SK-N-MC (cell line): ENCODE results near the gene LRRC32.
"Not testable (repeated sequence)": the region's sequence is repeated elsewhere in the genome, so short reads cannot be mapped to it uniquely, and the experiment has no call there.

Experiments
- DNase-seq: peaks from one replicate; pipeline ENCODE4 v3.0.0-alpha.2; 2011; ENCODE audit warnings: low read depth, low spot score
- H3K27ac ChIP-seq: fragments of 200-600 bp; sonication (generic); 2 replicates; pipeline ENCODE4 v1.5.1; 2016; ENCODE audit warnings: mixed run types
- H3K36me3 ChIP-seq: fragments of 200-600 bp; sonication (generic); 2 replicates; pipeline ENCODE4 v1.6.1; 2017; ENCODE audit warnings: antibody characterized with exemption, low read length, mixed read lengths; ENCODE audit not compliant: insufficient read depth
- H3K4me3 ChIP-seq: fragments of 200-600 bp; sonication (generic); 2 replicates; pipeline ENCODE4 v1.5.1; 2016
- H3K9ac ChIP-seq: fragments of 200-600 bp; sonication (generic); 2 replicates; pipeline ENCODE4 v1.8.0; 2017; ENCODE audit warnings: mixed run types, mixed read lengths; ENCODE audit not compliant: insufficient read length
- H3K9me3 ChIP-seq: fragments of 200-600 bp; sonication (generic); 2 replicates; pipeline ENCODE4 v1.6.1; 2017; ENCODE audit warnings: low read depth, mild to moderate bottlenecking, antibody characterized with exemption, low read length, moderate library complexity, mixed read lengths
- EZH2 ChIP-seq: fragments of 200-600 bp; sonication (generic); IDR thresholded peaks from one replicate; pipeline ENCODE4 v1.6.1; 2017; ENCODE audit warnings: antibody characterized with exemption
- FOXP2 ChIP-seq: optimal IDR thresholded peaks from 2 replicates; pipeline ENCODE3; 2011; ENCODE audit warnings: mild to moderate bottlenecking, moderate library complexity; ENCODE audit not compliant: insufficient read depth; ENCODE audit errors: extremely low read length, control extremely low read depth
- POLR2AphosphoS5 ChIP-seq: IDR thresholded peaks from 2 replicates; pipeline ENCODE4 v1.6.1; 2012; ENCODE audit warnings: mild to moderate bottlenecking, low read depth, low read length, borderline replicate concordance

The LRRC32 gene

GRCh38 chr11:76621868-76622267 lies 48.7 kb downstream of the LRRC32 start:
- H3K36me3 ChIP-seq, result no peaks in the 10 kb centered on the region
- no peak overlapping the region for H3K4me3 ChIP-seq
- TF ChIP-seq FOXP2 (no peak), POLR2AphosphoS5 (no peak), EZH2 (no peak)
- no peak overlapping the region for H3K27ac ChIP-seq
- DNase-seq, result no peak
- H3K9ac ChIP-seq, result no peak overlapping the region
- H3K9me3 ChIP-seq, result no peaks in the 10 kb centered on the region

- Histone ChIP-seq H3K9ac (no peak overlapping the region), H3K27ac (no peak overlapping the region), H3K4me3 (no peak overlapping the region), H3K9me3 (no peaks in the 10 kb centered on the region), H3K36me3 (no peaks in the 10 kb centered on the region)
- no peak for TF ChIP-seq POLR2AphosphoS5
- no peak for TF ChIP-seq EZH2
- TF ChIP-seq FOXP2, result no peak
- DNase-seq, result no peak
Observed at GRCh38 chr11:76621466-76621865, 49.1 kb downstream of the LRRC32 start.

DNA sequence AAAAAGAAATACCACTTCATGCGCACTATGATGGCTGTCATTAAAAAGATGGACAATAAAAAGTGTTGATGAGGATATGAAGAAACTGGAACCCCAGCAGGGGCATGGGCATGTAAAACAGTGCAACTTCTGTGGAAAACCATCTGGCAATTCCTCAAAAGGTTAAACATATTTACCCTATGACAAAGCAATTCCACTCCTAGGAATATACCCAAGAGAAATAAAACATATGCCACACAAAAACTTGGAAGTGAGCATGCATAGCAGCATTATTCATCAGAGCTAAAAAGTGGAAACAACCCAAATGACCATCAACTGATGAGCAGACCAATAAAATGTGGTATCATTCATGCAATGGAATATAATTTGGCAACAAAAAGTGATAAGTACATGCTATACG lies 50.1 kb downstream of the LRRC32 start:
- Histone ChIP-seq H3K27ac (no peak overlapping the region), H3K36me3 (no peaks in the 10 kb centered on the region), H3K4me3 (no peak overlapping the region), H3K9ac (no peak overlapping the region), H3K9me3 (no peaks in the 10 kb centered on the region)
- DNase-seq, result no peak
- no peak for TF ChIP-seq POLR2AphosphoS5
- no peak for TF ChIP-seq EZH2
- TF ChIP-seq FOXP2, result no peak

DNA sequence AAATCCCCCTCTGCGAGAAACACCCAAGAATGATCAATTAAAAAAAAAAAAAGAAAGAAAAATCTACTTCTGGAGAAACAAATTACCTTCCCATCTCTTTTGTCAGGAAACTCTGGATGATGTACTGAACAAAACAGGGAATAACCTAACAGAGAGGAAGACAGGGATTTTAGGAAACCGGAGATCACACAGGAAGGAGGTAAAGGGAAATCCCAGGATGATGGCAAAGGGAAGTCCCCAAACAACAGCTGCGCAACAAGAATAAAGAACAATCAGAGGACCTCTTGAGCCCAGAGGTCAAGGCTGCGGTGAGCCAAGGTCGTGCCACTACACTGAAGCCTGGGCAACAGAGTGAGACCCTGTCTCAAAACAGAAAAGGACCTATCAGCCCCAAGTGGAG lies 50.7 kb downstream of the LRRC32 start:
- H3K4me3 ChIP-seq, H3K9me3 ChIP-seq, DNase-seq, H3K36me3 ChIP-seq, H3K9ac ChIP-seq, H3K27ac ChIP-seq: not testable (repeated sequence)

GRCh38 chr11:76617553-76618265 lies 52.8 kb downstream of the LRRC32 start:
- no peak for DNase-seq
- Histone ChIP-seq H3K9ac (no peak overlapping the region), H3K27ac (no peak overlapping the region), H3K4me3 (no peak overlapping the region), H3K36me3 (no peaks in the 10 kb centered on the region), H3K9me3 (no peaks in the 10 kb centered on the region)
- TF ChIP-seq EZH2, result no peak
- TF ChIP-seq FOXP2, result no peak
- no peak for TF ChIP-seq POLR2AphosphoS5

GRCh38 chr11:76616676-76617552 lies 53.6 kb downstream of the LRRC32 start:
- no peak overlapping the region for H3K27ac ChIP-seq
- no peak for DNase-seq
- no peak for TF ChIP-seq EZH2
- no peak for TF ChIP-seq FOXP2
- no peak for TF ChIP-seq POLR2AphosphoS5
- no peaks in the 10 kb centered on the region for H3K36me3 ChIP-seq
- no peak overlapping the region for H3K9ac ChIP-seq
- H3K4me3 ChIP-seq, result no peak overlapping the region
- no peaks in the 10 kb centered on the region for H3K9me3 ChIP-seq

DNA sequence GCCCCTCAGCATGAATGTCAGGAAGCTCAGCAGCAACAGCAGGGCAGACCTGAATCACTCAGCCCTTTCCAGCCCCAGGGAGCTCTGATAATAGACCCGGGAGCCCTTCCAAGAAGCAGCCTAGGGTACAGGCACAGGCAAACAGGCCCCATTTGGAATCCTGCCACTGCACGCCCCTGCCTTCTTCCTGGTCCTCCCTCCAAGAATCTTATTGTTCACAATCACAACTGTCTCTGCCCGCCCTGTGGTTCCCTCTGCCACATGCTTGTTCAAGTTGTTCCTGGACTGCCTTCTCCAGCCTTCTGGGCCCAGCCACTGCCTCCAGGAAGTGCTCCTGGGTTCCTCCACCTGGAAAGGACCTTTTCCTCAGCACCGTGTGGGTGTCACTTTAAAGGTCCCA lies 54.6 kb downstream of the LRRC32 start:
- TF ChIP-seq POLR2AphosphoS5, result no peak
- no peak for TF ChIP-seq FOXP2
- TF ChIP-seq EZH2, result no peak
- Histone ChIP-seq H3K27ac (no peak overlapping the region), H3K9ac (no peak overlapping the region), H3K36me3 (no peaks in the 10 kb centered on the region), H3K4me3 (no peak overlapping the region), H3K9me3 (no peaks in the 10 kb centered on the region)
- DNase-seq, result no peak

DNA sequence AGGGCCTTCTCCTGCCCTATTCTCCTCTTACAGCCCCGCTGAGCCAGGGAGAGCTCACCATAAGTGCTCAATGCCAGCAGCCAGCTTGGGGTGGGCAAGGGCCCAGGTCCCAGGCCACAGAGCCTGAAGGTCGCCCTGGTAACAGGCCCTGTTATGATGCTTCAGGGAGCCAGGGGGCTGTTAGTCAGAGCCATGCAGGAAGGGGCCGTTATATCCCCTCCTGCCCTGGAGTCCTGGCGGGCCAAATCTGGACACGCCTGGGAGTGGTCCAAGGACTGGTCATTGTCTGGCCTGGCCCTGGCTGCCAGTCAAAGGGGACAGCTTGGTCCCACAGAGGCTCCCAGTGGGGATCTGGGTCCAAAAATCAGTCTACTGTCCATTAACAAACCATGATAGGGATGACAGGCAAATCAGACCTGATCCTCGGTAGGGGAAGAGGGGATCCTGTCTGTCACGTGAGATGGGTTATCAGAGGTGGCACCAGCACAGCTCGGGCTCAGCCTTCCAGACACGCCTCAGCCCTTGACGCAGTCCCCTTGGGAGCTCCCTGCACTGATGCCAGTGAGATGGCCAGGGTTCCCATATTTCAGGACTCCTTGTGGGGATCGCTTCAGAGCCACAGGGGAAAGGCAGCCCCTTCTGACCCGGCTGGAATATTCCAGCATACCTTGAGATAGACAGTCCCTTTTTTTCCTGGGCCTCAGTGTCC lies 55.9 kb downstream of the LRRC32 start:
- TF ChIP-seq POLR2AphosphoS5 (no peak), EZH2 (no peak), FOXP2 (no peak)
- no peak overlapping the region for H3K4me3 ChIP-seq
- H3K27ac ChIP-seq, result no peak overlapping the region
- H3K36me3 ChIP-seq, result no peaks in the 10 kb centered on the region
- H3K9ac ChIP-seq, result no peak overlapping the region
- no peak for DNase-seq
- H3K9me3 ChIP-seq, result no peaks in the 10 kb centered on the region
